CD4-positive, alpha-beta T cell (primary cell): ENCODE measurements around the gene ASTN2. TPM values are rescaled to one million over a fixed set of nuclear protein-coding genes. Genes with fewer than 3 reads are reported as not detected.

Experiments
- ATAC-seq: fragments of 200-7000 bp; cut with Tn5 transposase; one replicate; pipeline ENCODE4 v1.10.0; 2022; ENCODE audit warnings: mild to moderate bottlenecking; ENCODE audit not compliant: poor library complexity
- CTCF ChIA-PET: fragments of 350-600 bp; sonication (Branson Sonifier 250); formaldehyde crosslinking; loops from one replicate; lab custom pipeline; 2021; ENCODE audit warnings: antibody characterized with exemption, inconsistent platforms; lab: Charles Lee
- POLR2A ChIA-PET: fragments of 350-600 bp; sonication (Branson Sonifier 250); formaldehyde crosslinking; loops from one replicate; lab custom pipeline; 2021; ENCODE audit warnings: antibody characterized with exemption, inconsistent platforms; lab: Charles Lee
- DNase-seq, 14 experiments: peaks; one replicate each; pipeline ENCODE4 v3.0.0-alpha.2; 2013 to 2020; ENCODE audit warnings: mixed read lengths in 2 of 14
- H3K27ac ChIP-seq, 2 donors: one replicate each; pipeline versions ENCODE4 v1.5.1 to v1.7.0; 2013; ENCODE audit warnings: low read length in 2 of 2, low read depth in 1 of 2, mild to moderate bottlenecking in 1 of 2
- H3K27me3 ChIP-seq, 2 experiments: 1 replicate in 1 of 2; 2 replicates in 1 of 2; pipeline versions ENCODE4 v1.6.1 to v1.7.0; 2013; ENCODE audit warnings: low read length in 2 of 2, control low read depth in 1 of 2, mild to moderate bottlenecking in 1 of 2, moderate library complexity in 1 of 2; ENCODE audit not compliant: insufficient read depth in 2 of 2, control insufficient read depth in 1 of 2
- H3K36me3 ChIP-seq: one replicate; pipeline ENCODE4 v1.6.1; 2013; ENCODE audit warnings: low read length, control low read depth; ENCODE audit not compliant: insufficient read depth
- H3K4me1 ChIP-seq: one replicate; pipeline ENCODE4 v1.6.1; 2013; ENCODE audit warnings: low read length, control low read depth; ENCODE audit not compliant: insufficient read depth
- H3K4me3 ChIP-seq: one replicate; pipeline ENCODE4 v1.5.1; 2013; ENCODE audit warnings: mild to moderate bottlenecking, low read length, moderate library complexity
- H3K9me3 ChIP-seq, 2 experiments: 1 replicate in 1 of 2; 2 replicates in 1 of 2; pipeline versions ENCODE4 v1.6.1 to v1.7.0; 2013; ENCODE audit warnings: low read length in 2 of 2, mild to moderate bottlenecking in 2 of 2, control low read depth in 1 of 2, moderate library complexity in 1 of 2; ENCODE audit not compliant: control insufficient read depth in 1 of 2, insufficient read depth in 1 of 2
- H3K27ac Mint-ChIP-seq: one replicate; pipeline ENCODE4 v1.8.0; 2020; ENCODE audit warnings: mixed read lengths
- H3K27me3 Mint-ChIP-seq: one replicate; pipeline ENCODE4 v1.8.0; 2021; ENCODE audit warnings: mixed read lengths
- H3K36me3 Mint-ChIP-seq: one replicate; pipeline ENCODE4 v1.8.0; 2021; ENCODE audit warnings: low read depth, mixed read lengths
- H3K4me1 Mint-ChIP-seq: one replicate; pipeline ENCODE4 v1.8.0; 2021; ENCODE audit warnings: low read depth, mixed read lengths
- H3K4me3 Mint-ChIP-seq: one replicate; pipeline ENCODE4 v1.8.0; 2020; ENCODE audit warnings: mild to moderate bottlenecking, mixed read lengths
- H3K9me3 Mint-ChIP-seq: one replicate; pipeline ENCODE4 v1.8.0; 2020; ENCODE audit warnings: mixed read lengths
- CTCF ChIP-seq: fragments of 200-600 bp; IDR thresholded peaks from one replicate; pipeline ENCODE4 v1.8.0; 2022; ENCODE audit warnings: antibody characterized with exemption, mild to moderate bottlenecking
- intact Hi-C, 2 experiments: fragments of 100-400 bp; cut with DNase I in 1 of 2; cut with micrococcal nuclease in 1 of 2; formaldehyde crosslinking; loops; one replicate each; pipeline versions ENCODE4 v1.15.1 to v1.9.0; 2023 to 2025; cut with DNase I, micrococcal nuclease
- total RNA-seq, 174 experiments: library from RNA in 2 of 174; stranded (reverse) in 2 of 174; gene quantifications; one replicate each; pipeline ENCODE4 v1.2.3 and lab custom pipeline; 2021 to 2026

ASTN2 gene
- total RNA-seq, 2 experiments from 2014 or later, result 2.3 to 2.4 TPM

GRCh38 chr9:116953271-116953670 is 461.6 kb downstream of the ASTN2 start:
- CTCF ChIA-PET, result no interaction called here
- POLR2A ChIA-PET, result no interaction called here

GRCh38 chr9:116952436-116952810 is 462.4 kb downstream of the ASTN2 start:
- intact Hi-C loops, result no loop called here
- POLR2A ChIA-PET, result no interaction called here
- no peak overlapping the region for H3K27ac ChIP-seq

More at GRCh38 chr9:116953271-116953670, 461.6 kb downstream of the ASTN2 start:
- H3K9me3 ChIP-seq, result peaks cover 0 to 4% of the 10 kb centered on the region in 2 experiments
- intact Hi-C loops, result no loop called here
- no peaks in the 10 kb centered on the region for H3K36me3 ChIP-seq
- Mint-ChIP-seq H3K27me3 (no peaks in the 10 kb centered on the region), H3K9me3 (peaks cover 2% of the 10 kb centered on the region), H3K4me1 (no peaks in the 10 kb centered on the region), H3K36me3 (no peaks in the 10 kb centered on the region), H3K27ac (no peak overlapping the region), H3K4me3 (no peak overlapping the region)
- no peak overlapping the region for H3K27ac ChIP-seq
- H3K4me3 ChIP-seq, result no peak overlapping the region
- TF ChIP-seq CTCF, result no peak
- H3K4me1 ChIP-seq, result no peaks in the 10 kb centered on the region
- DNase-seq (no peak), ATAC-seq (no peak)
- H3K27me3 ChIP-seq, result no peaks in the 10 kb centered on the region

GRCh38 chr9:116951588-116952435 is 463.0 kb downstream of the ASTN2 start:
- Histone ChIP-seq H3K4me3 (no peak overlapping the region), H3K27ac (no peak overlapping the region), H3K9me3 (peaks cover 0 to 4% of the 10 kb centered on the region in 2 experiments), H3K4me1 (no peaks in the 10 kb centered on the region), H3K36me3 (no peaks in the 10 kb centered on the region), H3K27me3 (no peaks in the 10 kb centered on the region)
- DNase-seq, result no peak
- ChIA-PET POLR2A (no interaction called here), CTCF (no interaction called here)
- intact Hi-C loops, result no loop called here
- Mint-ChIP-seq H3K27me3 (no peaks in the 10 kb centered on the region), H3K4me3 (no peak overlapping the region), H3K4me1 (no peaks in the 10 kb centered on the region), H3K9me3 (peaks cover 2% of the 10 kb centered on the region), H3K27ac (no peak overlapping the region), H3K36me3 (no peaks in the 10 kb centered on the region)
- no peak for TF ChIP-seq CTCF
- no peak for ATAC-seq

More at GRCh38 chr9:116952436-116952810, 462.4 kb downstream of the ASTN2 start:
- Histone ChIP-seq H3K36me3 (no peaks in the 10 kb centered on the region), H3K4me3 (no peak overlapping the region), H3K9me3 (peaks cover 0 to 4% of the 10 kb centered on the region in 2 experiments), H3K27me3 (no peaks in the 10 kb centered on the region), H3K4me1 (no peaks in the 10 kb centered on the region)
- ATAC-seq (no peak), DNase-seq (no peak)
- CTCF ChIA-PET, result no interaction called here
- Mint-ChIP-seq H3K27me3 (no peaks in the 10 kb centered on the region), H3K9me3 (peaks cover 2% of the 10 kb centered on the region), H3K36me3 (no peaks in the 10 kb centered on the region), H3K27ac (no peak overlapping the region), H3K4me1 (no peaks in the 10 kb centered on the region), H3K4me3 (no peak overlapping the region)
- TF ChIP-seq CTCF, result no peak
